Femur (tissue), 1 donor: ENCODE results near the gene SNX20.

Source experiments
- DNase-seq: peaks from one replicate; pipeline ENCODE4 v3.0.0-alpha.2; 2017

The SNX20 gene

DNA sequence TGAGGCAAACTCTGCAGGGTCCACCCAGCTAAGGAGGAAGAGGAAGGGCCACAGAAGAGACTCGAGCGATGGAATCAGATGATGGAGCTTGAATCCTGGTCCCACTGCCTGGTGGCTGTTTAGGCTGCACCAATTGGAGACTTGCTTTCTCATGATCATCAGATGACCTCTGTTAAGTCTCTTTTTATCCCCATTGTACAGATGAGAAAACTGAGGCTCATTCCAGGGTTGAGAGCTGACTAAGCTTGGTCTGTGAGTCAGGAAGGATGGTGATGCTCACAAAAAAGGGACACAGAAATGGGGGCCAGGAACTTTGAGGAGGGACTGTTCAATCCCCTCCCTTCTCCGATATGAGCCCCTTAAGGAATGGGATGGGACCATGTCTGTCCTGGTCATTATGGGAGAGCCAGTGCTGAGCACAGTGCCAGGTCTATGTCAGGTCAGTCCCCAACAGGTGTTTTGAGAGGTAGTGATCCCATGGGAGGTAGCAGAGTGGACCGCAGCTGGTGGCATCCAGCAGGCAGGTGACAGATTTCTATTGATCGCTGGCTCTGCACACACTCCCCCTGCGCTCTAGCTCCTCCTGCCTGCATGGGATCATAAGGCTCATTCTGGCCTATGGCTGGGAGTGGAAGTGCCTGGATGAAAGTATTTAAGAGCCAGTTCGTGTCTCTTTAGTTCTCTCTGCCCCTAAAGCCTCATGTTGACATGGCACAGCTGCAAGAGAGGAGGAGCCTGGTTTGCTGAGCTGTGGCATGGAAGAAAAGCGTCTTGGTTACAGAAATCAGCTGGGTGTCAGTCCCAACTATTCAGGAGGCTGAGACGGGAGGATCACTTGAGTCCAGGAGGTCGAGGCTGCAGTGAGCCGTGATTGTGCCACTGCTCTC lies 27.2 kb downstream of the SNX20 start:
- no peak for DNase-seq

DNA sequence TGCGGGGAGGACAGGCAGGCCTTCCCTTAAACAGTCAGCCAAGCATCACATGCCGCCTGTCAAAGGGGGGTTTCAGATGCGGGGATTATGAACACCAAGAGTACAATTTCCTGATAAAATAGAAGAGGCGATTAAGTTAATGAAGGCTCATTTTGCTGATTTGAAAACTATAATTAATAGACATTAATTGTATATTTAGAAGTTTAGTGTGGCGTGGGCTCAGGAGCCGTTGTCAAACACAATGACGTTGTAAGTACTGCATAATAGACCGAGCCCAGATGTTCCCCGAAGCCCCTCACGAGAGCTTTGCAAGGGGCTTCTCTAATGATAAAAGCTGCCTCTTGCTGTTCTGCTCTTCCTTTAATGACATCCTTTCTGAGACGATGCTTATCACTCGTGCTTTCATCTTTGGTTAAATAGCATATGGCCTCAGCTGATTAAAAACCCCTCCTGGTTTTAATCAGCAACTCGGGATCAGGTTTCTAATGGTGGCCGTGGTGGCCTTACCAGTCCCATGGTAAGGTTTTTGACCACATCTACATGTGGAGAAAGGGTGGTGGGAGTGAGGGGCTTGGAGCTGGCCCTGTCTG lies 28.2 kb downstream of the SNX20 start:
- no peak for DNase-seq

DNA sequence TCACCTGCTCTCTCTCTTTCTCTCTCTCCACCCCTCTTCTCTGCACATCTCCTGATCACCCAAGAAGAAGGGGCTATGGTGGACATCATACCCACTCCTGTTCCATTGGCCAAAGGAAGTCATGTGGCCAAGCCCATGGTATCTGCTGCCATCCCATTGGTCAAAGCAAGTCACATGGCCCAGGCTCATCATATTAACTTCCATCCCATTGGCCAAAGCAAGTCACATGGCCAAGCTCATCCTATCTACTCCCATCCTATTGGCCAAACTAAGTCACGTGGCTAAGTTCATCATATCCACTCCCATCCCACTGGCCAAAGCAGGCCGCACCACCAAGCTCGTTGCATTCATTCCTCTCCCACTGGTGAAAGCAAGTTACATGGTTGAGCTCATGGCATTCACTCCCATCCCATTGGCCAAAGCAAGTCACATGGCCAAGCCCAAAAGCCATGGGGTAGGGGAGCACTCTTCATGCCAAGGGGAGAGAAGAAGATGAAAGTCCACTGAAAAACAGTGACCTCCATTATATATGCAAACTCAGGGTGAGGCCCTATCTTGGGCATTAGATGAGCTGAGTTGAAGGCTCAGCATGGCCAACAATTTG lies 29.2 kb downstream of the SNX20 start:
- DNase-seq = no peak

DNA sequence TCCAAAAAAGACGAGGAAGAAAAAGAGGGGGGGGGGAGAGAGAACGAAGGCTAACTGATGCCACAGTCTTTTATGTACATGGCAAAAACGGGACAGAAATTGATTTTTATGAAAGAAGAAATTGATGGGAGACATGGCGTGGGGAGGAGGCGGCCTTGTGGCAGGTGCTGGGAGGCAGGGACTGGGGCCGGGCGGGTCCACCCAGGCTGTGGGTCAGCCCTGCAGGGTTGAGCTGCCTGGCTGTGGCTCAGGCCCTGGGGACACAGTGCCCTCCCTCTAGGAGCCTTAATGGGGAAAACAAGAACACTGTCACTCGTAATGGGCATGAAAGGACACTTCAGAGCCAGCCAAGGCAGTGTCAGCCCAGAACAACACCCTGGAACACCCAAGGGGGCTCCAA lies 34.8 kb downstream of the SNX20 start:
- no peak for DNase-seq

DNA sequence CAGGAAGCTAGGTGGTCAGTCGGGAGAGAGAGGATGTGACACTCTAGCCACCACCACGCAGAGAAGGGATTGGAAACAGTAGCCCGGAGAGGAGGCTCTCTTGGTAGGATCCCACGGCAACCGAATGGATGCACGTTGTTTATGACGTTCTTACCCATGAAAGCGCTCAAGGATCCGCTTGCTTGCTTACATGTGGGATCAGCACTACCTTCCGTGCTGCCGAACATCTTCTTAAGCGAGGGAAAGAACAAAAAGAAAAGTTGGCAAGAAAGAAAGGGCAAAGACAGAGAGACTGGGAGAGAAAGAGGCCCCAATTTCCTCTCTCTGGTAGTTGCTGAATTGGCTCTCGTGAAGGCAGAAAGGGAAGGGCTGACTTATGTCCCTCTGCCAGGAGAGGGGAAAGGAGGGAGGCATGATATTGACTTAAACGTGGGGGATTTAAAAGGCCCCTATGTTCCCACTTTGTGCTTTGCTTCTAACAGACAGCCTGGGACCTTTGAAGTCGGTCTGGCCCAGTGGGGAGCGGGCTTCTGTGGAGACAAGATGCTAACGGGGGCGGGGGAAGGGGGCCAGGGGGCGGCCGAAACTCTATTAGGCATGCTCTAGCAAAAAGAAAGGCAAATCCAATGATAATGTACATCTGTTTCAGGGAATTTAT lies 35.4 kb downstream of the SNX20 start:
- no peak for DNase-seq

DNA sequence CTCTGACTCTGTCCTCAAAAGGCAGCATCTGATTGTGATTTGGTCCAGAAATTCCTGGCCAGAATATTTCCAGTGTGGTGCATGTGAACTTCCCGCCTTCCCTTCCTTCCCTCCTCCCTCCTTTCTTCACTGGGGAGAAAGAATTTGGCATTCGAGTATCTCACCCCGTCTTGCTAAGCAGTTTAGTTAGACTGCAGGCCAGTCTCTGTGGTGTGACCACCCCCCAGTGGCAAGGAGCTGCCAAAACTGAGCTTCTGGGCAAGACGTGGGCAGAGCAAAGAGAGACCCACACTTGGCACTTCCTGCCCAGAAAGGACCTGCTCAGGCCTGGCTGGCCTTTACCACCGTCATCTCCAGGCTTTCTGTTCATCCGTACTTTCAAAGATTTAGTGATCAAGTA lies 36.4 kb downstream of the SNX20 start:
- DNase-seq = peak; percentile 62

DNA sequence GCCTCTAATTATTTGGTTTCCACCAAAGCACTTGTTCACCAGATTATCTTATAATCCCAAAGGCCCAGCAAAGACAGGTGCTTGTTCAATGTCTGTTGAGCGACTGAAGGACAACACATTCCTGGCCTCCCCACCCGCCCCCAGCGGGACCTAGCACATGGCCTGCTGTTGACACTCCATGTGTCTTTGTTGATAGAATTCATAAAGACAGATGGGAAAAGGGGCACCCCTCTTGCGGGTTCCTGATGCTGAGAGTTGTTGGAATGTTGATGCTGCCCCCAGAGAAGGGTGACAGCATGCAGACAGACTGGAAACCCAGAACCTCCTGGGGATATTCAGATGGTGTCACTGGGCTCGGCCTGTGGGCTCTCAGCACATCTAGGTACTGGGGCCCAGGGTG lies 36.9 kb downstream of the SNX20 start:
- DNase-seq = no peak

DNA sequence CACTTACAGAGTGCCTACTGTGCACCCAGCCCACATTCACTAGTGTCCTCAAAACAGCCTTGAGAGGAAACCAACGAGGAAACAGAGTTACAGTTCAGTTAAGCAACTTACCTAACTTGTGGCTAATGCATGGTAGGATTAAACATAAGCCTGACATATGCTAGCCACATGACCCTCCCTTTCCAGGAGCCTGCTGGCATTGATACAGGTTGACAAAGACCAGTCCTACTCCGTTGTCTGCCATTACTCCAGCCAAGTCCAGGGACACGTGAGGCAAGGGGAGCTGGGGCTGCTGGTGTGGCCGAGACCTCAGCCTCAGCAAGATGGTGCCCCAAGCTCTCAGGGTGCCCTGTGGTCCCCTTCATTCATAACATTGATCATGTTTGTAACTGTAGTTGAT lies 37.9 kb downstream of the SNX20 start:
- no peak for DNase-seq

DNA sequence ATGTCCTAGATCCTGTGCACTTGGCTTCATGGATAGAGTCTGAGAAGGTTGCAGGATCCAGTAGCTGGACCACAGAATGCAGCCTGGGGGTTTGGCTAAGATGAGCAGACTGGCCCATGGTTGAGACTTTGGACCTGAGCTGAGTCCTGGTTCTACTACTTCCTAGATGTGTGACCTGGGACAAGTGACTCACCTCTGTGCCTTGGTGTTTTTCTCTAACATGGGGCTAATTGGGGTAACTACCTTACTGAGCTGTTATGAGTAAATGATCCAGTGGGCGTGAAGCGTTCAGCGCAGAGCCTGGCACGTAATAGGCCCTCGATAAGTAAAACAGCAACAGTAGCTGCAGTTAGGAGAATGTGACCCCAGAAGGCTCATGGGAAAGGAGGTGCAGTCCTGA lies 38.8 kb downstream of the SNX20 start:
- no peak for DNase-seq

DNA sequence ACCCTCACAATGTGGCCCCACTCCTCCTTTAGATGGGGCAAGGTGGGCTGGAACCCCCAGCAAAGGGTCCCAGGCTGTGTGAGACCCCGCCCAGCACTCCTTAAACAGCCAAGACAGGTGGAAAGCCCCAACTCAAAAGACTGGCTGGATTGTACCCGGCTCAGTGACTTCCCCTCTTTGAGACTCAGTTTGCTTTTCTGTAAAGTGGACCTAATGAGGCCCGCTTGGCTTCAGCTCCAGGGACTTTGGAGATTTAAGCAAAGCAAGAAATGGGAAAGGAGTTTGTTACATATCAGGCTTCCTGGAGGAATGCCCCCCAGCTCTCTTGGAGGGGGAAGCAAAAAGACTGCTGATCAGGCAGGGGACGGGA lies 39.3 kb downstream of the SNX20 start:
- DNase-seq = no peak

DNA sequence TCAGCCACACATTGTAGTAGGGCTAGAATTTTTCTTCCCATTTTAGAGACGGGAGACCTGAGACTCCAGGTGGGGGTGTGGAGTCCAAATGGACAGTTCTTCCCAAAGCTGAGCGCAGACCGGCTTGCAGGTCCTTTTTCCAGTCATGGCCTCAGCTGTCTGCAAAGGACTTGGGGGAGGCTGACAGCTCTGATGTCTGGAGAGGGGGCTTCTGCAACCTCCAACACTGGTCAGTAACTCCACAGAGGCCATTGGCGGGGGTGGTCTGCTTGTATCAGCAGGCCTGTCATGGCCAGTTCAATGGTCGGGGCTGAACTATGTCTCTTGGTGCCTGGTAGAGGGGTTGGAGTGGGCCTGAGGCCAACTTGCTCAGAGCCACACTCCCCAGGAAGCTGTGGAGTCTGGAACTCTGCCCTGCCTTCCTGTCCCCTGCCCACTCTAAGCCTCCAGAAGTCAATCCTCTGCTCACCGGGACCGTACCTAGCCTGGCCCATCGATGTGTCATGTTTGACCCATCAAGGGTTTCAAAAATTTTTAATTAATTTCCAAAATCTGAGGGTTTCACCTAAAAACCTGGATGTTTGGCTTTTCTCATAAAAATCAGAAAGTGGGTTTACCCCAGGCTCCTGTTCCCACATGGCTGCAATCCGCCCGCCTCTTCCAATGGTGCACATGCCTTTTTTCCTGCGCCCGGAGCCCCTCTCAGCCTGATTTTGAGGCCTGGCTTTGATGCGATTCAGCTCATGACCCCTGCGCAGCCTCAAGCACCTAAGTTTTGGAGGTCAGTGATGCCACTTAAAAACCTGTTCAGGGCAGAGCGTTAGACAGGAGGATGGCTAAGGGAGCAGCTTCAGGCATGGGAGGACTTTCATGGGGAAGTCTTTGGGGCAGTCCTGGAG lies 39.9 kb downstream of the SNX20 start:
- no peak for DNase-seq

DNA sequence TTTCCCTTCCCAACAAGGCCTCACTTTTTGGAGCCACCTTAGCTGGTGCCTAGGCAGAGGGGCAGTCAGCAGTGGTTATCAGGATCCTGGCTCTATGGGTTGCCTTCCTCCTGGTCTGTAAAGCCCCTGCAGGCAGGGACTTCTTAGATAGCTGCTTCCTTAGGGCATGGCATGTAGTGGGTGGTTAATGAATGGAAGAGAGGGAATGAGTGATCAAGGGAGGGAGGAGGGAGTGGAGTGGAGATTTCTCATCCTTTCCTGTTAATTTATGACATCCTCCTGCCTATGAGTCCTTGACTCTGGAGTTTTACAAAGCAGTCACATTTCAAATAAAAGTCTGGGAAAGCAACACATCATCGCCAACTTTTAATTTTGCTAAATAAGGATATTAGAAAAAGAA lies 40.7 kb downstream of the SNX20 start:
- no peak for DNase-seq

DNA sequence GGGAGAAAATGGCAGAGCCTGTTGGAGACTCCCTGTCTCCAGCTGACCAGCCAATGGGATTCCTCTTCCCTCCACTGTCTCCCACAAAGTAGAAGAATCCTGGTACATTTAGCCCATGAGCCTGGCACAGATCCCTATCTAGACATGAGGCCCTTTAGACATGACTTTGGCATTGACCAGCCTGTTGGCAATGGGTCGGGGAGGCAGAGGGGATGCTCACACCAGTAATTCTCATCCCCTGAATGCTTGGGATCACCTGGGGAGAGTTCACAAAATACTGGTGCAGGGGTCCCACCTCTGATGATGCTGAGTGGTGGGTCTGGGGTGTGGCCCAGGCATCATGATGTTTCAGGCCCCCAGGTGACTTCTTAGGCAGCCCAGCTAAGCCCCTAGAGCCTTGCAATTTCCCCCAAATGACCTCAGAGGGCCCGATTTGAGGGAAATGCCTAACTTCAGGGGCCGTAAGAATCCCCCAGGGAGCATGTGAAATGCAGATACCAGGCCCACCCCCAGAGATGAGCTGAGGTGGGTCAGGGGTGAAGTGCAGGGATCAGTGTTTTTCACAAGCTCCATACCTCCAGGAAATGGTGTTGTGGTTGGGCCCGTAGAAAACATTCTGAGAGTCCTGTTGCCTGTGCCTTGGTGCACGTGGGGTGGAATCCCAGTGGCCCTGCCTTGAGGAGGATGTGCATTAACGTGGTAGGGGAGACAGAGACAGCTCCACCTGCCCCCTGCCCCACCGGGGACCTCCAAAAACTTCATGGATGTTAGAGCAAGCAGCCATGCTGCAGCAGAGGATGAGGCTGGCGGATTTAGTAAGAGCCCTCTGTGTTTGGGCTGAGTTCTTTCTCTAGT lies 42.1 kb downstream of the SNX20 start:
- DNase-seq = no peak

DNA sequence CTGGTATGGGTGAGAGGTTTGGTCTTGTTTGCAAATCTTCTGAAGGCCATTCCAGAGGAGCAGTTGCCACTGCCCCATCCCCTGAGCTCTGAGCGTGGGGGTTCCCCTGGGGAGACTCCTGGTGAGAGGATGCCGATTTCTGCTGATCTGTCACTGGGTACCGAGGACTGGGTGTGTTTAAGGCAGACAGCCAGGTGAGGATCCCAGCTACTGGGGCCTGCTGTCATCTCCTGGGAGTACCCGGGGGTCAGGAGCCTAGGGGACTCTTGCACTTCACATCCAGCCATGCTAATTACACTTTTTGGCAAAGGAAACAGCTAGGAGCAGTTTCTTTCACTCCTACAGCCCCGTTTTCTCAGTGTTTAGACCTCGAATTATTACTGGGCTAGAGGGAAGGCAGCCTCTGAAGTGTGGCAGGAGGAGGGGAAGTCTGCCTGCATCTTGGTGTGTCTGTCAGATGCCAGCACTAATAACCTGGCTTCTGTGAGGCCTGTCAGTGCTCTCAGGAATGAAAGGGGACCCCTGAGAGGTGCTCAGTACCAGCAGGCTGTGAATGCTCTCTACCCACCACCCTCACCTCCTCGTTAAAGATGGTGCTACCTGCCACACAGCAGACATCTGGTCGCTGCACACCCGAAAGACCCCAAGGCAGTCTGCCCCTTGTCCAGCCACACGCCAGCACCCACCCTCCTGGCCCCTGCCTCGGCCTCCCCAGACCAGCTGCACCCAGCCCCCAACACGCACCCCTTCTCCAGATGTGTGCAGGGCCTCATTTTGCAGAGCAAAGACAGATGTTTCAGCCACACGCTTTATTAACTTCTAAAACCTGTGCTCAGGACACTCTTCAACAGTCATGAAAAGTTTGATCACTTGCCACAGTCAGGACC lies 43.2 kb downstream of the SNX20 start:
- no peak for DNase-seq

DNA sequence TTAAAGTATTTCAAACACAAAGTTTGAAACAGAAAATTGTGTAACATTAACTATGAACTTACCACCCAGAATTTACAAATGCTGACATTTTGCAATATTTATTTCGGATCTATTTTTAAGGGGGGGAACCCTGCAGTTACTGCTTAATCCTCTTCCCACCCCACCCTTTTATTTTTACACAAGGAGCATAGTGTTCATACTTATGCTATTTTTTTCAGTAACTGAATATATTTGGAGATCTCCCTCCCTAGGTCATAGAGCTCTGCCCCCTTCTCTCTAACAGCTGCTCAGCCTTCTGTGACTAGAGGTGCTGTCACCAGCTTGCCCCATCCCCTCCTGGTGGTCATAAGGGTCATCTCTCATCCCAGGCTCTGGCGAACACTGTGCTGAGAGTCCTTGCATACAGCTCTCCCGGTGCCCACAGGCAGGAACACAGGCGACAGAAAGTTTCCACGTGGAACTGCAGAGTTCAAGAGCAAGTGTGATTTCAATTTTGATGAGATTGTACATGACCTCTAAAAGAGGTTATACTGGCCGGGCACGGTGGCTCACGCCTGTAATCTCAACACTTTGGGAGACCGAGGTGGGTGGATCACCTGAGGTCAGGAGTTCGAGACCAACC lies 44.2 kb downstream of the SNX20 start:
- DNase-seq = no peak

DNA sequence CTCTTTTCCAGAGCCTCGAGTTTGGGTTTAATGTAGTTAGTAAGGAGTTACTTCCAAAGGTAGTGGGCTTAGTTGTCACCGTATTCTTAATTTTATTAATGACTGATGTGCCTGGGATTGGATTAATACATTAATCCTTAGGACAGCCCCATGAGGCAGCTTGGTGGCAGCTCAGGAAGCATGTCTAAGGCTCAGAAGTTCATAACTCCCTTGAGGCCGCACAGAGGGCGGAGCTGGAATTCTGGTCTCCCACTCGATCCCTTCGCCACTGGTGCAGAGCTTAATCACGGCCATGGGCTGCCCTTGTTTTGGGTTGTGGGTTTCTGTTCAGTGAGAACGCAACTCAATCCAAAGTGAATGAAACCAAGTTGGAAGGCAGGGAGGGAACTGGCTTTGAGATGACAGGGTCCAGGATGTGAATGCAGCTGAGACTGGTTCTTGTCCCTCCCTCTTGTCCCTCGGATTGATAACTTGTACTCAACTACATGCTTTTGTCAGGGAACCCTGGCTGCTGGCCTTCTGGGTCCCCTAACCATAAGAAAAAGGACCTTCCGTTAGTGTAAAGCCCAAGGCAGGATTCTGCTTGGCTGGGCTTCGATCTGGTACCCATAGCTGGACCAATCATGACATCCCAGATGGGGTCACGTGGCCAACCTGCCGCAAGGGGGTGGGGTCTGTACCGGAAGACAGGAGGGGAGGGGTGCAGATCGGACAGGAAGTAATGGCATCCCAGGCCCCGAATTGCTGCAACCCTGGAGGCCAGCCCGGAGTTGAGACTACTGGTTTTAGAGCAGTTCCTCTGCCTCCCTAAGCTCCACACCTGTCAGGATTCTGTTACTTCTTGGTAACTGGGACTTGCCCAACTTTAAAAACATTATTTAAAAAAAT lies 45.4 kb downstream of the SNX20 start:
- DNase-seq = no peak

DNA sequence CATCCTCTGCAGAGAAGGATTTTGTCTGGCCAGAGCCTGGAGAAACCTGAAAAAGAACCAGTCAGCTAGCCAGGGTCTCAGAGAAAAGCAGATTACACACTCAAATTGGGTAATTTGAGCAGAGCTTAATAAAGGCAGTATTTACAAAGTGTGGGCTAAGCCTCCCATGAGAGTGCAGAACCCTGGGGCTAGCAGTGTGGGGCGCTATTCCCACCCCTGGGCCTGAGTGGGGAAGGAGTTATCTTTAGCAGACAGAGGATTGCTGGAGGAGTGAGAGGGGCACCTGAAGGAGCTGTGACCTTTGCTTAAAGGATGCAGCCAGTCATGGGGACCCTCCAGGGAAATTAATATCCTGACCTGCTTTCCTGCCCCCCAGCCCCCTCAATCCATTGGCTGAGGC lies 46.2 kb downstream of the SNX20 start:
- no peak for DNase-seq

DNA sequence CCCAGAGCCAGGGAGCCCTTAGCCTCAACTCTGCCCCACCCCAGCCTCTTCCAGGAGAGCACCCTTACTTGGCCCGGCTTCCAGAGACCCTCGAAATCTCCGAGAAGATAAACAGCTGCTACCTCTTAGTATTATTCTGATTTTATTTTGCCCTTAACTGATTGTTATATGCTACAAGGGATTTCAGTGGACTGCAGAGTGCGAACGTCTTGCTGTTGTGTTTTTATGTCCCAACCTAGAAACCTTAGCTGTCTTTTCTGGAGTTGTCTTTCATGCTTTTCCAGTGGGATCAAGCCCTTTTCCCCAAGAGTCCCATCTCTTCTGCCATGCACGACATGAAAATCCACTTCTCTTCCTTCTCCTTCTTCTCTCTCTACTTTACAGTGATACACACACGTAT lies 47.0 kb downstream of the SNX20 start:
- DNase-seq = no peak
